Neural cell (in vitro differentiated cells): ENCODE results near the gene FBXL15. TPM values are rescaled to one million over a fixed set of nuclear protein-coding genes. Genes with fewer than 3 reads are reported as not detected.
"Not testable (repeated sequence)": the region's sequence is repeated elsewhere in the genome, so short reads cannot be mapped to it uniquely, and the experiment has no call there.

Experiments
- H2AFZ ChIP-seq: fragments of 200-600, 300-800 bp; sonication (generic), shearing (Covaris generic); 2 replicates; pipeline ENCODE4 v1.6.0; 2014; ENCODE audit warnings: low read depth, mild to moderate bottlenecking, antibody characterized with exemption, low read length, moderate library complexity
- H3F3A ChIP-seq: fragments of 200-600 bp; shearing (Covaris generic); 2 replicates; pipeline ENCODE4 v1.6.1; 2016; ENCODE audit warnings: mild to moderate bottlenecking, moderate library complexity, mixed read lengths, antibody characterized with exemption, low read length; ENCODE audit not compliant: insufficient read depth, poor library complexity, severe bottlenecking
- H3K27ac ChIP-seq: fragments of 200-600, 300-800 bp; sonication (generic), shearing (Covaris generic); 2 replicates; pipeline ENCODE4 v1.5.1; 2014; ENCODE audit warnings: mild to moderate bottlenecking, low read length, moderate library complexity
- H3K27me3 ChIP-seq: fragments of 300-800, 200-600 bp; sonication (generic), shearing (Covaris generic); 2 replicates; pipeline ENCODE4 v1.6.0; 2014; ENCODE audit warnings: mild to moderate bottlenecking, low read depth, low read length, moderate library complexity; ENCODE audit not compliant: insufficient read depth
- H3K36me3 ChIP-seq: fragments of 300-800, 200-600 bp; sonication (generic), shearing (Covaris generic); 2 replicates; pipeline ENCODE4 v1.5.1; 2014; ENCODE audit warnings: mild to moderate bottlenecking, antibody characterized with exemption, low read length, moderate library complexity; ENCODE audit not compliant: insufficient read depth
- H3K4me2 ChIP-seq: fragments of 300-800, 200-600 bp; sonication (generic), shearing (Covaris generic); 2 replicates; pipeline ENCODE4 v1.6.0; 2014; ENCODE audit warnings: mild to moderate bottlenecking, low read length
- H3K4me3 ChIP-seq: fragments of 300-800, 200-600 bp; sonication (generic), shearing (Covaris generic); 2 replicates; pipeline ENCODE4 v1.5.1; 2014; ENCODE audit warnings: mild to moderate bottlenecking, low read length, moderate library complexity
- H3K79me2 ChIP-seq: fragments of 200-600 bp; shearing (Covaris generic); replicated peaks from 2 replicates; pipeline ENCODE4 v1.6.0; 2014; ENCODE audit warnings: mild to moderate bottlenecking, low read length, moderate library complexity; ENCODE audit not compliant: insufficient read depth
- H3K9ac ChIP-seq: fragments of 300-800, 200-600 bp; sonication (generic), shearing (Covaris generic); 2 replicates; pipeline ENCODE4 v1.6.1; 2016; ENCODE audit warnings: mild to moderate bottlenecking, low read length, mixed read lengths
- H3K9me2 ChIP-seq: fragments of 200-600 bp; shearing (Covaris generic); 2 replicates; pipeline ENCODE4 v1.6.1; 2016; ENCODE audit warnings: mild to moderate bottlenecking, low read length, mixed read lengths; ENCODE audit not compliant: insufficient read depth
- H3K9me3 ChIP-seq: fragments of 200-600, 300-800 bp; sonication (generic), shearing (Covaris generic); 2 replicates; pipeline ENCODE4 v1.6.1; 2016; ENCODE audit warnings: mild to moderate bottlenecking, mixed run types, low read length, moderate library complexity, mixed read lengths
- H4K20me1 ChIP-seq: fragments of 200-600 bp; shearing (Covaris generic); 2 replicates; pipeline ENCODE4 v1.6.1; 2016; ENCODE audit warnings: mild to moderate bottlenecking, mixed run types; ENCODE audit not compliant: insufficient read depth
- EP300 ChIP-seq: fragments of 450-650 bp; conservative IDR thresholded peaks from 2 replicates; pipeline ENCODE4 v1.6.1; 2014; ENCODE audit warnings: antibody characterized with exemption, mild to moderate bottlenecking, moderate library complexity; ENCODE audit not compliant: poor library complexity, severe bottlenecking
- EZH2 ChIP-seq: fragments of 200-600, 300-800 bp; shearing (Covaris generic), sonication (generic); IDR thresholded peaks from 2 replicates; pipeline ENCODE4 v1.6.1; 2014; ENCODE audit warnings: antibody characterized with exemption, low read length, borderline replicate concordance, mild to moderate bottlenecking; ENCODE audit not compliant: insufficient read depth, poor library complexity, severe bottlenecking
- MXI1 ChIP-seq: fragments of 450-650 bp; conservative IDR thresholded peaks from 2 replicates; pipeline ENCODE4 v1.6.1; 2014; ENCODE audit warnings: antibody characterized with exemption, mild to moderate bottlenecking; ENCODE audit not compliant: poor library complexity, severe bottlenecking
- POLR2AphosphoS5 ChIP-seq: IDR thresholded peaks from 2 replicates; pipeline ENCODE4 v1.6.1; 2012
- RAD21 ChIP-seq: fragments of 450-650 bp; conservative IDR thresholded peaks from 2 replicates; pipeline ENCODE4 v1.6.1; 2014; ENCODE audit warnings: antibody characterized with exemption, mild to moderate bottlenecking, moderate library complexity
- SMC3 ChIP-seq: fragments of 450-650 bp; conservative IDR thresholded peaks from 2 replicates; pipeline ENCODE4 v1.6.1; 2014; ENCODE audit warnings: antibody characterized with exemption, mild to moderate bottlenecking, moderate library complexity; ENCODE audit not compliant: poor library complexity
- TAF1 ChIP-seq: IDR thresholded peaks from 2 replicates; pipeline ENCODE4 v1.6.1; 2012; ENCODE audit warnings: low read depth
- polyA plus RNA-seq: library from polyadenylated mRNA; depleted of rRNA; stranded (reverse); fragments of >200 nt; gene quantifications from 2 replicates; pipeline ENCODE4 v1.2.3, GENCODE V29; 2014
- TF ChIP-seq, protein P1 (sequence below): IDR thresholded peaks from 2 replicates; pipeline ENCODE4 v1.6.1; 2012; ENCODE audit warnings: borderline replicate concordance
- TF ChIP-seq, protein P2 (sequence below): fragments of 450-650 bp; IDR thresholded peaks from 2 replicates; pipeline ENCODE4 v1.5.1; 2014; ENCODE audit warnings: antibody characterized with exemption, mild to moderate bottlenecking, moderate library complexity; ENCODE audit not compliant: poor library complexity, severe bottlenecking

The FBXL15 gene
- polyA plus RNA-seq, 1 donor from 2014 or later, result 37.8 TPM

DNA sequence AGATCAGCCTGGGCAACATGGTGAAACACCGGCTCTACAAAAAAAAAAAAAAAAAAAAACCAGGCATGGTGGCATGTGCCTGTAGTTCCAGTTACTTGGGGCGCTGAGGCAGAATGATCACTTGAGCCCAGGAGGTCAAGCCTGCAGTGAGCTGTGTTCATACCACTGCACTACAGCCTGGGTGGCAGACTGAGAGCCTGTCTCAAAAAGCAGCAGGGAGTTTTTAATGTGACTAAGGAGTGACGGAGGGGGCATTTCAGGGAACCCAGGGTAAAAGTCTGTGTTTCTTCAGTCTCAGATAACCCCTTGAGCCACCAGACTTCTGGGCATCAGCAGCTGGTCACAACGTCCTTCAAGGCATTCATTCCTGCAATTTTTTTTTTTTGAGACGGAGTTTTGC, 32.9 kb downstream of the FBXL15 start:
- Histone ChIP-seq H3K9me2 (no peaks in the 10 kb centered on the region), H3K27me3 (no peaks in the 10 kb centered on the region), H3K36me3 (no peaks in the 10 kb centered on the region), H3K9me3 (no peaks in the 10 kb centered on the region), H3K27ac (no peak overlapping the region), H3K4me2 (no peak overlapping the region), H4K20me1 (no peaks in the 10 kb centered on the region), H3F3A (no peaks in the 10 kb centered on the region), H3K4me3 (no peak overlapping the region), H2AFZ (no peak overlapping the region), H3K79me2 (no peaks in the 10 kb centered on the region), H3K9ac (no peak overlapping the region)
- TF ChIP-seq POLR2AphosphoS5, result no peak
- no peak for TF ChIP-seq EZH2
- TF ChIP-seq, protein P1, sequence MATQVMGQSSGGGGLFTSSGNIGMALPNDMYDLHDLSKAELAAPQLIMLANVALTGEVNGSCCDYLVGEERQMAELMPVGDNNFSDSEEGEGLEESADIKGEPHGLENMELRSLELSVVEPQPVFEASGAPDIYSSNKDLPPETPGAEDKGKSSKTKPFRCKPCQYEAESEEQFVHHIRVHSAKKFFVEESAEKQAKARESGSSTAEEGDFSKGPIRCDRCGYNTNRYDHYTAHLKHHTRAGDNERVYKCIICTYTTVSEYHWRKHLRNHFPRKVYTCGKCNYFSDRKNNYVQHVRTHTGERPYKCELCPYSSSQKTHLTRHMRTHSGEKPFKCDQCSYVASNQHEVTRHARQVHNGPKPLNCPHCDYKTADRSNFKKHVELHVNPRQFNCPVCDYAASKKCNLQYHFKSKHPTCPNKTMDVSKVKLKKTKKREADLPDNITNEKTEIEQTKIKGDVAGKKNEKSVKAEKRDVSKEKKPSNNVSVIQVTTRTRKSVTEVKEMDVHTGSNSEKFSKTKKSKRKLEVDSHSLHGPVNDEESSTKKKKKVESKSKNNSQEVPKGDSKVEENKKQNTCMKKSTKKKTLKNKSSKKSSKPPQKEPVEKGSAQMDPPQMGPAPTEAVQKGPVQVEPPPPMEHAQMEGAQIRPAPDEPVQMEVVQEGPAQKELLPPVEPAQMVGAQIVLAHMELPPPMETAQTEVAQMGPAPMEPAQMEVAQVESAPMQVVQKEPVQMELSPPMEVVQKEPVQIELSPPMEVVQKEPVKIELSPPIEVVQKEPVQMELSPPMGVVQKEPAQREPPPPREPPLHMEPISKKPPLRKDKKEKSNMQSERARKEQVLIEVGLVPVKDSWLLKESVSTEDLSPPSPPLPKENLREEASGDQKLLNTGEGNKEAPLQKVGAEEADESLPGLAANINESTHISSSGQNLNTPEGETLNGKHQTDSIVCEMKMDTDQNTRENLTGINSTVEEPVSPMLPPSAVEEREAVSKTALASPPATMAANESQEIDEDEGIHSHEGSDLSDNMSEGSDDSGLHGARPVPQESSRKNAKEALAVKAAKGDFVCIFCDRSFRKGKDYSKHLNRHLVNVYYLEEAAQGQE, result no peak
- no peak for TF ChIP-seq EP300
- TF ChIP-seq RAD21, result no peak
- TF ChIP-seq MXI1, result no peak
- TF ChIP-seq SMC3, result no peak

DNA sequence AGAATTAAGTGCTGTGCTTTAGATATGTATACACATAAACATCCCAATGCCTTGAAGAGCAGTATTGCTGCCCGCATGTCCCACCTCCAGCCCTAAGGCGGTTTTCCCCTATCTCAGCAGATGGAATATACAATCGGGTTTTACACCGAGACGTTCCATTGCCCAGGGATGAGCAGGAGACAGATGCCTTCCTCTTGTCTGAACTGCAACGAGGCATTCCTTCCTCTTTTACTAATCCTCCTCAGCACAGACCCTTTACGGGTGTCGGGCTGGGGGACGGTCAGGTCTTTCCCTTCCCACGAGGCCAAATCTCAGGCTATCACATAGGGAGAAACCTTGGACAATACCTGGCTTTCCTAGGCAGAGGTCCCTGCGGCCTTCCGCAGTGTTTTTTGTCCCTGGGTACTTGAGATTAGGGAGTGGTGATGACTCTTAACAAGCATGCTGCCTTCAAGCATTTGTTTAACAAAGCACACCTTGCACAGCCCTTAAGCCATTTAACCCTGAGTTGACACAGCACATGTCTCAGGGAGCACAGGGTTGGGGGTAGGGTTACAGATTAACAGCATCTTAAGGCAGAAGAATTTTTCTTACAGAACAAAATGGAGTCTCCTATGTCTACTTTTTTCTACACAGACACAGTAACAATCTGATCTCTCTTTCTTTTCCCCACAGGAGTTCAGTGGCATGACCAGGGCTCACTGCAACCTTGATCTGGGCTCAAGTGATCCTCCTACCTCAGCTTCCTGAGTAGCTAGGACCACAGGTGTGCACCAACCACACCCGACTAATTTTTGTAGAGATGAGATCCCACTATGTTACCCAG, 34.2 kb downstream of the FBXL15 start:
- H4K20me1 ChIP-seq, H3K27ac ChIP-seq, H3F3A ChIP-seq, H3K27me3 ChIP-seq, H3K79me2 ChIP-seq, H3K9me3 ChIP-seq, H3K9me2 ChIP-seq, H3K4me3 ChIP-seq, H3K36me3 ChIP-seq, H3K4me2 ChIP-seq, H3K9ac ChIP-seq, H2AFZ ChIP-seq: not testable (repeated sequence)

DNA sequence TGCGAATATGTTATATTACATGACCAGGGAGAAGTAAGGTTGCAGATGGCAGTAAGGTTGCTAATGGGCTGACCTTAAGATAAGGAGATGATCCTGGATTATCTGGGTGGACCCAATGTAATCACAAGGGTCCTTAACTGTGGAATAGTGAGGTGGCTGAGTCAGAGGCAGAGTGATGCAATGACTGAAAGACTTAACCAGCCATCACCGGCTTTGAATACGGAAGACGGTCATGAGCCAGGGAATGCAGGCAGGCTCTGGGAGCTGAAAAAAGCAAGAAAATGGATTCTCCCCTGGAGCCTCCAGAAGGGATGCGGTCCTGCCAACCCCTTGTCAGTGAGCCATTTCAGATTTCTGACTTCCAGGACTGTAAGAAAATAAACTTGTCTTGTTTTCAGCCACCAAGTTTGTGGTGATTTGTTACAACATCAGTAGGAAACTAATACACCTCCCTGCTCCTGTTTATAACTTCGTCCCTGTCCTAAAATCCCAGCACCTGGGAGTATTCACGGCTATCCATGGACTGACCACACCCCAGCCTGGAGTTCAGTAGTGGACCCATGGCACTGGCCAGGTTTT, 35.3 kb downstream of the FBXL15 start:
- Histone ChIP-seq H3K9ac (no peak overlapping the region), H2AFZ (no peak overlapping the region)

More for the DNA sequence above, 35.3 kb downstream of the FBXL15 start:
- Histone ChIP-seq H3K36me3 (no peaks in the 10 kb centered on the region), H3K27ac (no peak overlapping the region), H3K27me3 (no peaks in the 10 kb centered on the region), H3F3A (no peaks in the 10 kb centered on the region), H3K9me2 (no peaks in the 10 kb centered on the region), H3K4me2 (no peak overlapping the region), H3K9me3 (no peaks in the 10 kb centered on the region), H3K79me2 (no peaks in the 10 kb centered on the region), H4K20me1 (no peaks in the 10 kb centered on the region), H3K4me3 (no peak overlapping the region)
- TF ChIP-seq RAD21, result no peak
- TF ChIP-seq EZH2, result no peak
- TF ChIP-seq SMC3, result no peak
- TF ChIP-seq EP300, result no peak
- TF ChIP-seq, protein P2, sequence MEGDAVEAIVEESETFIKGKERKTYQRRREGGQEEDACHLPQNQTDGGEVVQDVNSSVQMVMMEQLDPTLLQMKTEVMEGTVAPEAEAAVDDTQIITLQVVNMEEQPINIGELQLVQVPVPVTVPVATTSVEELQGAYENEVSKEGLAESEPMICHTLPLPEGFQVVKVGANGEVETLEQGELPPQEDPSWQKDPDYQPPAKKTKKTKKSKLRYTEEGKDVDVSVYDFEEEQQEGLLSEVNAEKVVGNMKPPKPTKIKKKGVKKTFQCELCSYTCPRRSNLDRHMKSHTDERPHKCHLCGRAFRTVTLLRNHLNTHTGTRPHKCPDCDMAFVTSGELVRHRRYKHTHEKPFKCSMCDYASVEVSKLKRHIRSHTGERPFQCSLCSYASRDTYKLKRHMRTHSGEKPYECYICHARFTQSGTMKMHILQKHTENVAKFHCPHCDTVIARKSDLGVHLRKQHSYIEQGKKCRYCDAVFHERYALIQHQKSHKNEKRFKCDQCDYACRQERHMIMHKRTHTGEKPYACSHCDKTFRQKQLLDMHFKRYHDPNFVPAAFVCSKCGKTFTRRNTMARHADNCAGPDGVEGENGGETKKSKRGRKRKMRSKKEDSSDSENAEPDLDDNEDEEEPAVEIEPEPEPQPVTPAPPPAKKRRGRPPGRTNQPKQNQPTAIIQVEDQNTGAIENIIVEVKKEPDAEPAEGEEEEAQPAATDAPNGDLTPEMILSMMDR, result no peak
- no peak for TF ChIP-seq TAF1
- no peak for TF ChIP-seq MXI1
- TF ChIP-seq POLR2AphosphoS5, result no peak
- TF ChIP-seq, protein P1, result no peak
